22Rv1 (cell line): ENCODE data around the gene RFPL2.

Experiments
- CTCF ChIP-seq: fragments of 450-650 bp; IDR thresholded peaks from 2 replicates; pipeline ENCODE4 v1.5.1; 2017; ENCODE audit warnings: mild to moderate bottlenecking
- ZFX ChIP-seq: fragments of 450-650 bp; IDR thresholded peaks from 2 replicates; pipeline ENCODE4 v1.6.1; 2017; ENCODE audit warnings: antibody characterized with exemption, borderline replicate concordance

DNA sequence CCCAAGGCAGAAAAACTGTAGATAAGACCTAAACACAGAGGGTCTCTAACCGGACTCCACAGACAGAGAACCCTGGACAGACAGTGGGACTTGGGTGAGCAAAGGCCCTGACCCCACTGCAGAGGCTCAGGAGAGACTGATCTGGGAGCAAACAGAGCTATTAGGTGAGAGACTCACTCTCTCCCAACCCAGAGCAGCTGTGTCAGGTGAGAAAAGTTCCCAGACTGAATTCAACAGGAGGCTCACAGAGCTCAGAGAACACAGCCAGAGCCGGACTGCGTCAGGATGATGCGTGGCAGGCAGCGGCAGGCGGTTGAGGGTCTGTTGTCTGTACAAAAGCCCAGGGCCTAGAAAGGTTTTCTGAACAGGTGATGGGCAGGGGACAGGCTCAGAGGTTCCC, 5.5 kb downstream of the RFPL2 start:
- no peak for TF ChIP-seq CTCF
- no peak for TF ChIP-seq ZFX
